Erythroblast (primary cell): ENCODE data around the gene LTB.

ENCODE experiments used
- GATA1 ChIP-seq: IDR thresholded peaks from 2 replicates; pipeline ENCODE4 v1.6.1; 2011; ENCODE audit warnings: low read depth, mild to moderate bottlenecking, control low read depth, low read length, moderate library complexity
- POLR2A ChIP-seq: IDR thresholded peaks from 2 replicates; pipeline ENCODE4 v1.6.1; 2011; ENCODE audit warnings: mild to moderate bottlenecking, low read length

GRCh38 chr6:31531162-31531561 is 51.1 kb downstream of the LTB start:
- TF ChIP-seq GATA1 = no peak
- TF ChIP-seq POLR2A = no peak
